CD4-positive, alpha-beta T cell treated with Interleukin-6 at 100 ng/mL for 8 hours (primary cell): Measurements from ENCODE around the gene TRIM3.
"Not testable (repeated sequence)": the region's sequence is repeated elsewhere in the genome, so short reads cannot be mapped to it uniquely, and the experiment has no call there.

Experiments
- DNase-seq: peaks from one replicate; pipeline ENCODE4 v3.0.0-alpha.2; 2020; ENCODE audit warnings: mixed read lengths, low spot score

TRIM3 gene

DNA sequence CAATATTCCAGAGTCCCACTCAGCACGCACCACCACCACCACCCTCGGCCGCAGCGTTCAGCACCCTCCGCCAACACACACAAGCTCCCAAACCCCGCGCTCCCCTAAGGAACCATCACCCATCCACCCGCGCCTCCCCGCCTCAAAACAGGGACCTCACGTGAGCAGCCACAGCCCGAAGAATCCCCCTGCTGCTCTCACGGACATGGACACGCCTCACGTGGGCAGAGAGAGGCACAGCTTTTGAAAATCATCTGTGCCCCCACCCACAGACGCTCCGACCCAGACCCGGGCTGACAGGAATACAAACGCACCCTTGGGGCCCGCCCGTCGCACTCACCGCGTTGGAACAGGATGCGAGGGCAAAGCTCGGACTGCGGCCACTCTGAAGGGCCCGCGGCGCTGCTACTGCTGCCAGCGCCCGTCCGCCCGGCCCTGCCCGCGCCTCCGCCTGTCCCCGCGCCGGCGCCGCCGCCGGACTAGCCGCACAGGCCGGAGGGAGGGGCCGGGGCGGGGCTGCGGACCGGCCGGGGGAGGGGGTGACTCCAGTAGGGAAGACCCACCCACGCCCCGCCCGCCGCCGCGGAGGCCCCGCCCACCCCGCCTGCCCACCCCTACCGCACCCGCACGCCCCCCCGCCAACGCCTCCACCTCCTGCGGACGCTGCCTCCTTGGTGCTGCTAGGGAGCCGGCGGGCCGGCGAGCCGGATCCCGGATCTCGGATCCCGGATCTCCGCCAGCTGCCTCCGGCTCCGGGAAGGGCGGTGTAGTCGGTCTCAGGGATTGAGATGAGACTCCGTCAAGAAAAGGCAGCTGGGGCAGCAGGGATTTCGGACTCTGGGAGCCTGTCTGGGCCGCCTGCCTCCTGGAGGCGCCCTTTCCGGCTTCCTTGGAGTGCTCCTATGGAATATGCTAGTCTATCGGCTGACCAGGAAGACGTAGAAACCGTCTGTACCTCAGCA, at the start of gene TRIM3:
Gene TRIM3, minus strand, starts transcription at position 491 of the 962 bp plus-strand sequence. CDS start 8,246 bp downstream, outside the sequence.
- DNase-seq = peak; percentile 83

GRCh38 chr11:6523253-6523652, 49.5 kb upstream of the TRIM3 start:
- DNase-seq = no peak

GRCh38 chr11:6521946-6522345, 48.2 kb upstream of the TRIM3 start:
- DNase-seq = not testable (repeated sequence)

DNA sequence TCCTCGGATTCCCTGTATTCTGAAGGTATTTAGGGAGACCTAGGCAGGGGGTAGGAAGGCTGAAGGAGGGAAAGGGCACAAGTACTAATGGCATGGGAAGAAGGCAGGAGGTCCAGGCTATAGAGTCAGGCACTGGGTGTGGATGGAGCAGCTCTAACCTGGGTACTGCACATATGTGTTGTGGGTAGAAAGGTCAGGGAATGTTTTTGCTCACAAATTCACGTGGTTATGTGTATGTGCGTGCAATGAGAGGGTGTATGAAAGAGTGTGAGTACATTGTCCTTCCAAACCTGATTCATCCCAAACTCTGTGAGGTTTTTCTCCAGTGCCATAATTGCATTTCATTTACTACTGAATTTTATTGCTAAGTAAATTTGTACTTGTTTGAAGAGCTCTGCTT, 46.5 kb upstream of the TRIM3 start:
- DNase-seq = no peak

- no peak for DNase-seq
Measured at GRCh38 chr11:6516865-6517264, 43.1 kb upstream of the TRIM3 start.

- DNase-seq = peak; percentile 22
Measured at GRCh38 chr11:6505577-6506240, 32.0 kb upstream of the TRIM3 start.

DNA sequence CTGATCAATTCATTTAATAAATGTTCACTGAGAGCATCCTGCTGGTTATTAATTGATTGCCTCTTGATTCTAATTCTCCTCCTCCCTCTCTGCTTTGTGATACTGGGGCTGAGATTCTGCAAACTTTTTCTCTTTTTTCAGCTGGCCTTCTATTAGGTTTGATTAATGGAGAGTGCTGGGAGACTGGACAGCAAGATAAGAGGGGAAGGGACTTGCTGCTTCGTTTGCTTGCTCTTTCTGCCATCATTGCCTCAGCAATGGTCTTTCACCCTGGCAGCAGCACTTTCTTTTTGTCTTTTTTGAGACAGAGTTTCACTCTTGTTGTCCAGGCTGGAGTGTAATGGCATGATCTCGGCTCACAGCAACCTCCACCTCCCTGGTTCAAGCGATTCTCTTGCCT, 30.4 kb upstream of the TRIM3 start:
- no peak for DNase-seq

DNA sequence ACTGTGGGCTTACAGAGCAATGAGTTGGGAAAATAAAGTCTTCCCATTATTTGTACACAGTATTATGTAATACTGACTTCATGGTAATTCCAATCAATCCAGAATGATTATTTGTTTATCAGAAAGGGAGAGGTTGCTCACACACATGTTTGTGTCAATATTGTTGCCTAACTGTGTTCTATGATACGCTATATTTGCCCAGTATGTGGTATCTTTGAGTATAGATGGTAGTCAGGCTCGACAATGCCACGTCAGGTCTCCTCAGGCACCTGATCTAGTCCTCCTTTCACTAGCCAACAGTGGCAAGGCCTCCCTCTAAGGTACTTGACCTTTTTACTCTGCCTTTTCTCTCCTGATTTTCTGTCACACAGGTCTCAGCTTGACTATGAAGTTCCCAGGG, 28.6 kb upstream of the TRIM3 start:
- DNase-seq = no peak

DNA sequence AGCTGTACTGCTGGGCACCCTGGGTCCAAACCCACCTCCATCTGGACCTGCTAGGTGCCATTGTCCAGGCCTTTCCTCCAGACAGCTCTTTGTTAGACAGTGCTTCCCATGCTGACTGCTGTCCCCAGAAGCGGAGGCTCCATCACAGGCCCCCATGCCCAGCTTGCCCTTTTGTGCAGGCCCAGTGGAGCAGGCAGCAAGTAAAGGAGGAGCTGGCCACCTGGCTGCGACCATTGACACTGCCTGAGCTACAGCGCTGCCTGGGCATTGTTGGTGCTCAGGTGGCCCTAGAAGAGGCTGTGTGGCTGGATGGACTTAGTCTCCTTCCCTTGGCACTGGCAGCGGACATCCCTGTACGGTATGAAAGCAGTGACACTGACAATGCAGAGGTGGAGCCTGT, 24.8 kb upstream of the TRIM3 start:
- DNase-seq = no peak

GRCh38 chr11:6498121-6498520, 24.4 kb upstream of the TRIM3 start:
- no peak for DNase-seq

DNA sequence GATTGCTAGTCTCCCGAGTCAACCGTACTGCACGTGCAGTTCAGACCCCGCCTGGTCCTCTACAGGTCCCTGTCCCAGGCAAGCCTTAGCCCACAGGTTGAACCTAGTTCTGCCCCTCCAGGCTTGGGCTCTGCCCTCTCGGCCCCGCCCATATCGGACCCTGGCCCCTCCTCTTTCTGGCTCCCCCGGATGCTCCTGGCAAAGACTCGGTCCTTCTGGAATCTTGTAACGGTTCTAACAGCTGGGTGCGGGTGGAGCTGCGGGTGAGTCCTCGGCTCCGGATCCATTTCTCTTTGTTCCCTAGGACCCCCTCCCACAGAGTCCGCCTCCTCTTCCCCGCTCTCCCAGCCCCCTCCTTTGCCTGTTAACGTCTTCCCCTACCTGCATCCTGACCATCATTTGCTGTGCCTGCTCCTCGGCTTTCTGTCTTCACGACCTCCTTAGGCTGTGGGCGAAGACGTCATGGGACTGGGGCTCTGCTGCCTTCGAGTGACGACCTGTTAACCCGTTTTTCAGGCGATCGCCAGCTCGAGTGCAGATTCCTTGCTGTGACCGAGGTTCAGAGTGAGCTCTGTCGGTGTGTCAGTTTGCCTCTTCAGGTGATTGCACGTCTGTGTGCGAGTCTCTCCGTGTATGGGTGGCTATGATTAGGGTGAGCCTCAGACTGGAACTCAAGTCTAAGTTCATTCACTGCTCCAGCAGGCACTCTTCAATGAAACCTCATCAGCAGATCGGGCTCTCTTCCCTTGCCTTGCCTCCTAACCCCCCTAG, 23.5 kb upstream of the TRIM3 start, which contains the start of gene DNHD1:
Gene DNHD1, plus strand, starts transcription at position 212 of the 771 bp plus-strand sequence. CDS start 936 bp downstream, outside the sequence.
- no peak for DNase-seq

DNA sequence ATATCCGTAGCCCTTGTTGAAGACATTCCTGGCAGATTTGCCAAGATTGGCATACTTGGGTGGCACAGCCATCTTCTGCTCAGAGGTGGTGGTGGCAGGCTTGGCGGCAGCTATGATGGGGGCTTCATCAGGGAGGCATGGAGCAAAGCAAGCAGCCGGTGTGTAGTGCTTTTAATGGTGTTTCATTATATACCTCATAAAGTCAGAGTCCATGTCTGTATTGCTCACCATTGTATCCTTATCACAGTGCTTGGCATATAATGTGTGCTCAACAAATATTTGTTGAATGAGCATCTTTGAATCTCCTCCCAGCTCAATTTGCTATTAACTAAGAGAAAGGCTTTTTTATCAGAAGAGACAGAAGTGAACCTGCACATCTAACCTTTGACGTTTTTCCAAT, 15.6 kb upstream of the TRIM3 start:
- no peak for DNase-seq

DNA sequence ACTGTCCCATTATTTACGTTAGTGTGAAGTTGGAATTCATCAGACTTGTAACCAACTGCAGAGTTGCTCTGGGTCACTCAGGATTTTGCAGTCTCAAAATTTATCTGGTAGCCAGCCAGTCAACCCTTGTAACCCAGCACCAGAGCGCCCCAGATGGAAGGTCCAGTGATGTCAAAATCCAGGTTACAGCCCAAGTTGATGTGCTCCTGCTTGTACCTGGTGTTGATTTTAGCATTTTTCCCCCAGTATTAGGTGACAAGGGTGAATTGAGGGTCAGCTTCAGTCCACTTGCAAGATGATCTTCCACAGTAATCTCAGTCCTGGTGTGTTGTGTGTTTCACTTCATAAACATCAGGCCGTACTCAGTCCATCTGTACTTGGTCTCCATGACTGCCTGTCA, 15.1 kb upstream of the TRIM3 start:
- no peak for DNase-seq

DNA sequence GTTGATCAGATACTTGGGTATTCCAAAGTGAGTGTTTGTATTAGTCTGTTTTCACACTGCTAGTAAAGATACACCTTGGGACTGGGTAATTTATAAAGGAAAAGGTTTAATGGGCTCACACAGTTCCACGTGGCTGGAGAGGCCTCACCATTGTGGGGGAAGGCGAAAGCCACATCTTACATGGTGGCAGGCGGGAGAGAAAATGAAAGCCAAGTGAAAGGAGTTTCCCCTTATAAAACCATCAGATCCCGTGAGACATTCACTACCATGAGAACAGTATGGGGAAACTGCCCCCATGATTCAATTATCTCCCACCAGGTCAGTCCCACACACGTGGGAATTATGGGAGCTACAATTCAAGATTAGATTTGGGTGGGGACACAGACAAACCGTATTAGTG, 14.6 kb upstream of the TRIM3 start:
- no peak for DNase-seq

DNA sequence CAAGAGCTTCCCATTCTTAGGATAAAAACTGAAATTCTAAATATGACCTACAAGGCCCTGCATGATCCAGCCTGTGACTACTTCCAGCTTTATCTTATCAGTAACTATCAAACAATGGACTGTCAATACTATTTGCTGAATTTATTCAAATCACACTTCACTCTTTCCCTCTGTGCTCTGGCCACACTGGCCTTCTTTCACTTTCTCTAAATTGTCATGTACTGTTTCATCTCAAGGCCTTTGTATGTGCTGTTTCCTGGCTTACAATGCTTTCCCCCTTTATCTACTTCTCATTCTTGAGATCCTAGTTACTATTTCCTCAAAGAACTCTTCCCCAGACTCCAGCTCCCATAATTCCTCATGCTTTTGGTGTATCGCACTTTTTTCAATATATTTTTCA, 13.2 kb upstream of the TRIM3 start:
- no peak for DNase-seq

DNA sequence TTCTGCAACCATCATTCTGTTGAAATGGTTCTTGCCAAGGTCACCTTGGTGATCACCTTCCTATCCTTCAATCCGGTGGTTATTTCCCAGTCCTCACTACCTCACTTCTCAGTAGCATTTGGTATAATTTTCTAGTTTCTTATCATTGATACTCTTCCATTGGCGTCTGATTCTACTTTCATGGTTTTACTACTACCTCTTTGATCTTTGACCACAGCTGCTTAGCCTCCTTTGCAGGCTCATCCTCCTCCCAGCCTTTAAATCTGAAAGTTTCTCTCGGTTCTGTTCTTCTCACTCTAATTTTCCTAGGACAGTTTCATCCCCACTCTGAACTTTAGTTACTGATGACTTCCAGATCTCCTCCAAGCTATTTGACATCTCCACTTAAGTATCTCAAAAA, 12.5 kb upstream of the TRIM3 start:
- no peak for DNase-seq

DNA sequence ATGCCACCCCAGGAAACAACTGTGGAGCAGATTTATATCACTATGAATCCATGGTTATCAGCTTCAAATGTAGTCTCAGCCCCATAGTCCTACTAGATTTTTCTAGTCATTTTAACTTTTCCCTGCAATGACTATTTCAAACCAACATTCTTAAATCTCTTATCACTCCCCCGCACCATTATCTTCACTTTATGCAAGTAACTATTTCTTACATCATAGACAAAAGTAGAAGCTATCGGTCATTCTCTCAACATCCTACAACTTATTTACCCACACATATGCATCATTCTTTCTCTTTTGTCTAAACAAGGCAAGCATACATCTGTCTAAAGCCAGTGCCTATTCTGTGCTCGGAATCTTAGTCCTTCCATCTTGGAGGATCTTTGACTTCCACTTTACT, 11.9 kb upstream of the TRIM3 start:
- DNase-seq = no peak

DNA sequence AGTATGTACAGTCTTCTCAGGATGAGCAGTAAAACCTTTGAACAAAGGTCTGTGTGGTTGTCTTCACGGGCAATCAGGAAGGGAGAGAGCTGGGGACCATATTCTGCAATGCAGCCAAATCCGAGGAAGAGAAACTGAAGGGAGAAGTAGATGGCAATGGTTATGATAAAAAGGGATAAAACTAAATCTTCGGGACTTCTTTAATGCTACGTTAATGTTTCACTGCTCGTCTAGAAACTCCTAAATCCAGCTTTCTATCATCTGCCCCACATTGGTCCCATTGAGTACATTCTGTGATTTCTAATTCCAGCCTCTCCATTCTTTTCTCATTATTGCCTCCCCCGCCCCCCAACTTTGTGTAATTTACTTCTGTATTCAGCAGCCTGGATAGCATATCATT, 9.3 kb upstream of the TRIM3 start:
- DNase-seq = no peak

- DNase-seq = no peak
Measured at GRCh38 chr11:6482441-6482840, 8.7 kb upstream of the TRIM3 start.

DNA sequence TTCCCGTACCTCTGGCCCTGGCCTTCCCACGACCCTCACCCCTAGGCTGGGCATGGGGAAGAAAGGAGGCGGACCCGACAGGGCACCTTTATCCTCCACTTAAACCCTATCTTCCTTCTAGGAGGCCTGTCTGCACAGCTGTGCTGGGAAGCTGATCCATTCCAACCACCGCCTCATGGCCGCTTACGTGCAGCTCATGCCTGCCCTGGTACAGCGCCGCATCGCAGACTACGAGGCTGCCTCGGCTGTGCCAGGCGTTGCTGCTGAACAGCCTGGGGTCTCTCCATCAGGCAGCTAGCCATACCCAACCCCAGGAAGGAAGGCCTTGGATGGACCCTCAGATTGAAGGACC, 8.2 kb upstream of the TRIM3 start:
- DNase-seq = no peak

- DNase-seq = peak; percentile 96
Measured at GRCh38 chr11:6481012-6481923, 7.5 kb upstream of the TRIM3 start, which contains the start of the genes ARFIP2 and TIMM10B. ARFIP2 (minus strand) TSS chr11:6481331; CDS start chr11:6480421, 910 bp downstream. TIMM10B (plus strand) TSS chr11:6481501; CDS start chr11:6481517, 16 bp downstream.
